Frontal cortex (tissue), 1 donor: ENCODE data around the gene OR5K2. TPM values are rescaled to one million over a fixed set of nuclear protein-coding genes. Genes with fewer than 3 reads are reported as not detected.

ENCODE experiments used
- small RNA-seq: library from RNA; depleted of rRNA; stranded (forward); fragments of <200 nt; gene quantifications from one replicate; pipeline ENCODE3, GENCODE V24; 2014
- total RNA-seq: library from RNA; depleted of rRNA; stranded (reverse); fragments of >200 nt; gene quantifications from one replicate; pipeline ENCODE4 v1.2.3, GENCODE V29; 2014

Gene OR5K2
- total RNA-seq, 1 donor from 2014 or later: not detected

Small RNAs within 50 kb of the gene (small RNA-seq; reads per million reads assigned to genes)
- gene RPL38P4: not detected

Other genes starting within 250 kb of the OR5K2 start
- gene OR5H6, start 233.4 kb upstream of the OR5K2 start, total RNA-seq: not detected
- gene OR5H2, start 215.2 kb upstream of the OR5K2 start, total RNA-seq: not detected
- gene OR5K4, start 143.8 kb upstream of the OR5K2 start, total RNA-seq: not detected
- not detected for gene OR5K3, start 107.0 kb upstream of the OR5K2 start, total RNA-seq
- not detected for gene OR5K1, start 34.5 kb upstream of the OR5K2 start, total RNA-seq
- 124 TPM for gene CLDND1, start 25.2 kb downstream of the OR5K2 start, total RNA-seq
- not detected for gene GPR15, start 34.3 kb downstream of the OR5K2 start, total RNA-seq
- gene CPOX, start 95.9 kb downstream of the OR5K2 start, total RNA-seq: 17.1 TPM